GM12801 (cell line): ENCODE results near the gene KLHL11.

Experiments
- TF ChIP-seq, protein P1 (sequence below): IDR thresholded peaks from one replicate; pipeline ENCODE4 v1.5.1; 2011; ENCODE audit warnings: control low read depth; ENCODE audit not compliant: insufficient read length; ENCODE audit errors: extremely low read depth

Gene KLHL11

DNA sequence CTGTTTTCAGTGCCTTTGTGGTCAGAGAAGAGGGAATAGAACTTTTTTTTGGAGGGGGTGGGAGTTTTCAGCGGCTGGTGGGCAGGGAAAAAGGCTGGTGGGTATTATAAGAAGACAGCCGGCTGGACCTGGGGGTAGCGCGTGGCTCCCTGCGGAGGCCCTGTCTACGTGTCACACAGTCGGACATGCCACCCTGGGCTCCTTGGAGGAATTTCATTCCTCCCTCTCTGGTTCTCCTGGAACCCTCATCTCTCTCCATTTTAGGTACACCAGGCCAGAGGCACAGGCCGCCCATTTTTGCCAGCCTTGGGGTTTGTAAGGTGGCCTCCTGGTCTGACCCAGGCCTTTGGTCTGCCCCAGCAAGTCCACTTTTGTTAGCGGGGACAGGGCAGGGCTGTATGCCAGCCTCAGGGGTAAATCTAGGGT lies 51.5 kb downstream of the KLHL11 start:
- TF ChIP-seq, protein P1, sequence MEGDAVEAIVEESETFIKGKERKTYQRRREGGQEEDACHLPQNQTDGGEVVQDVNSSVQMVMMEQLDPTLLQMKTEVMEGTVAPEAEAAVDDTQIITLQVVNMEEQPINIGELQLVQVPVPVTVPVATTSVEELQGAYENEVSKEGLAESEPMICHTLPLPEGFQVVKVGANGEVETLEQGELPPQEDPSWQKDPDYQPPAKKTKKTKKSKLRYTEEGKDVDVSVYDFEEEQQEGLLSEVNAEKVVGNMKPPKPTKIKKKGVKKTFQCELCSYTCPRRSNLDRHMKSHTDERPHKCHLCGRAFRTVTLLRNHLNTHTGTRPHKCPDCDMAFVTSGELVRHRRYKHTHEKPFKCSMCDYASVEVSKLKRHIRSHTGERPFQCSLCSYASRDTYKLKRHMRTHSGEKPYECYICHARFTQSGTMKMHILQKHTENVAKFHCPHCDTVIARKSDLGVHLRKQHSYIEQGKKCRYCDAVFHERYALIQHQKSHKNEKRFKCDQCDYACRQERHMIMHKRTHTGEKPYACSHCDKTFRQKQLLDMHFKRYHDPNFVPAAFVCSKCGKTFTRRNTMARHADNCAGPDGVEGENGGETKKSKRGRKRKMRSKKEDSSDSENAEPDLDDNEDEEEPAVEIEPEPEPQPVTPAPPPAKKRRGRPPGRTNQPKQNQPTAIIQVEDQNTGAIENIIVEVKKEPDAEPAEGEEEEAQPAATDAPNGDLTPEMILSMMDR = no peak

- TF ChIP-seq, protein P1 = no peak
Measured at GRCh38 chr17:41813152-41813680, 52.0 kb downstream of the KLHL11 start.

GRCh38 chr17:41812381-41813151 lies 52.7 kb downstream of the KLHL11 start, which contains the start of gene FKBP10:
TSS of gene FKBP10 (plus strand) at chr17:41813004. CDS start at chr17:41813035, 31 bp downstream.
- TF ChIP-seq, protein P1 = no peak

DNA sequence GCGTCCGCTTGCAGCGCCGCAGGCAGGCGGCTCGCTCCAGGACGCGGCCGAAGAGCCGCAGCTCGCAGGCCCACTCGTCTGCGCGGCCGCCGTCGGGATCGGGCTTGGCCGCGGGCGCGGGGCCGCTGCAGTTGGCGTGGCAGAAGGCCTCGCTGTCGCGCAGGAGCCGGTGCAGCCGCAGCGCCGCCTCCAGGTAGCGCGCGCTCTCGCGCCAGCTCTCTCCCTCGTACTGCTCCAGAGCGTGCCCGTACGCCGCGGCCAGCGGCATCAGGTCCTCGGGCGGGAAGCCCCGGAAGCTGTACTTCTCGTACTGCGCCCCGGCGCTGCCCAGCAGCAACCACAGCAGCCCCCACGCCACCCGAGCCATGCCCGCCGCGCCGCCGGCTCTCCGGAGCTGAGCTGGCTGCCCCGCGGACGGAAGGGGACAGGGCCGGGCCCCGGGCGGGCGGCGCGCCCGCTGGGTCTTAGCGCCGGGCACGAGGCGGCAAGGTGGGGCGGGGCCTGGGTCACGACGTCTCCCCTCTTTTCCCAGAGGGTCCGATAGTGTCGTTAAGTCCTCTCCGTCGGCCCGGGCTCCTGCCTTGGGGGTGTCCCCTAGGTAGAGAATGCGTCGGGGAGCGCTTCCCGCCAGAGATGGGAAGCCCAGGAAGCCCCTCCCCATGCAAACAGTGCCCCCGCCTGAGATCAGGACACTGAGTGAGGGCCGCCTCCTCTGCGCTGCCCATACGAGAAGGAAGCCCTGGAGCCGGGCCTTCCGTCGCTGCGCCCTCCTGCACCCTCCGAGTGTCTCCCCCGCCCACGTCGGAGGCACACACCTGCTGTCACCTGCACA lies 53.5 kb downstream of the KLHL11 start, which contains the start of gene P3H4:
TSS of gene P3H4 (minus strand) at position 401 of the 832 bp plus-strand sequence. CDS start at position 367, 34 bp downstream.
- TF ChIP-seq, protein P1 = no peak

GRCh38 chr17:41810659-41811548 lies 54.3 kb downstream of the KLHL11 start:
- TF ChIP-seq, protein P1 = no peak

GRCh38 chr17:41806685-41807445 lies 58.4 kb downstream of the KLHL11 start:
- TF ChIP-seq, protein P1 = no peak
